ENCODE results near the gene URB2.

Gene URB2

GRCh38 chr1:229645324-229645993, 19.4 kb downstream of the URB2 start:
- no peak for DNase-seq (ENCODE audit: low read depth in 2 of 2)

DNA sequence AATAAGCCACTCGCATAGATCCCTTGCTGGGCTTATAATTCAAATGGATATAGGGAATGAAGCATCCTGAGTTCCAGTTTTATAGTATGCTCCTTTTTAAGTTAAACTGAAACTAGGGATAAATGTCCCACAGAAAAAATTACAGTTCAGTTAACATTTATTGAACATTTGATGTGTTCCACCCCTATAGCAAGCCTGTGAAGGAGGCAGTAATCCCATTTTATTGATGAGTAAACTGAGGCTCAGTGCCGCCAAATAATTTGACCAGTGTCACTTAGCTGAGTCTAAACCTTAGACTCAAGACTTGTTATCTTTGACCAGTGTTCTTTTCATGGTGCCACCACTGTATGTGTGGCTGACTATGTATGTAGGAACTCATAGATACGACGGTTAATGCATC, 22.4 kb downstream of the URB2 start:
- DNase-seq (ENCODE audit: low read depth in 2 of 2), result no peak

- DNase-seq (ENCODE audit: low read depth in 2 of 2), result no peak
Observed at GRCh38 chr1:229650045-229650444, 24.0 kb downstream of the URB2 start.

- no peak for DNase-seq (ENCODE audit: low read depth in 2 of 2)
Observed at GRCh38 chr1:229651546-229651945, 25.5 kb downstream of the URB2 start.

DNA sequence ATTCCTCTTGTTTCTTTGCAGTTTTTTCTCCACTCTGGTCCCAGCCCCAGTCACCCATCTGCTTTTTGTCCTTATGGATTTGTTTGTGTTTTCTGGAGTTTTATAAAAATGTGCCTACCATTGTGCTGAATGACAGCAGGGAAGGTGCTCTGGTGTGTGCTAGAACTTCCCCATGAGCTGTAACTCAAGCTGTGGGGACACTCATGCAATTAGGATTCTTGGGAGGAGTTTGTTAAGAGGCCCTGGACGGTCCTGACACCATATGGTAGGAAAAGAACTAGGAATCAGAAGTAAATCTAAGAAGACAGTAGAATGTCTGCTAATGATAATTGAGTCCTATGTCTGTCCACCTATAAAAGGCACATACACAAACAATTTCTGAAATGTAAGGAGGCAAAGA, 27.4 kb downstream of the URB2 start:
- DNase-seq (ENCODE audit: low read depth in 2 of 2), result no peak

DNA sequence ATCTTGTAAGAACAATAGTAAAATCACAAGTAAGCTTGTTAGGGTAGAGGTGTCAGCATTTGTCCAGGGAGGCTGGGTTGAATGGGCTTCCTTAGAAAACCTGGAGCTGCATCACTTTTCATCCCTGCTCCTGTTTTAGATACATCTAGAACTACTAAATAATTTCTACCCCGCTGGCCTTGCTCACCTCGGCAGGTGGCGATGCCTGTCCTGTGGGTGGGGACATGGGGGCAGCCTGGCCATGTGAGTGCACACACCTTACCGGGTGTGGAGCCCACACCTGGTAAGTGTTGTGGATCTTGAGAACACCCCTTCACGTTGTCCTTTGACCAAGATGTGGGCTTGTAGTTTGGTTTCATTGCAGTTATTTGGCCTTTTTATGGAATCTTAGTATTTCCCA, 29.7 kb downstream of the URB2 start:
- no peak for DNase-seq (ENCODE audit: low read depth in 2 of 2)

GRCh38 chr1:229657993-229658755, 32.1 kb downstream of the URB2 start:
- DNase-seq (ENCODE audit: low read depth in 2 of 2), result no peak

DNA sequence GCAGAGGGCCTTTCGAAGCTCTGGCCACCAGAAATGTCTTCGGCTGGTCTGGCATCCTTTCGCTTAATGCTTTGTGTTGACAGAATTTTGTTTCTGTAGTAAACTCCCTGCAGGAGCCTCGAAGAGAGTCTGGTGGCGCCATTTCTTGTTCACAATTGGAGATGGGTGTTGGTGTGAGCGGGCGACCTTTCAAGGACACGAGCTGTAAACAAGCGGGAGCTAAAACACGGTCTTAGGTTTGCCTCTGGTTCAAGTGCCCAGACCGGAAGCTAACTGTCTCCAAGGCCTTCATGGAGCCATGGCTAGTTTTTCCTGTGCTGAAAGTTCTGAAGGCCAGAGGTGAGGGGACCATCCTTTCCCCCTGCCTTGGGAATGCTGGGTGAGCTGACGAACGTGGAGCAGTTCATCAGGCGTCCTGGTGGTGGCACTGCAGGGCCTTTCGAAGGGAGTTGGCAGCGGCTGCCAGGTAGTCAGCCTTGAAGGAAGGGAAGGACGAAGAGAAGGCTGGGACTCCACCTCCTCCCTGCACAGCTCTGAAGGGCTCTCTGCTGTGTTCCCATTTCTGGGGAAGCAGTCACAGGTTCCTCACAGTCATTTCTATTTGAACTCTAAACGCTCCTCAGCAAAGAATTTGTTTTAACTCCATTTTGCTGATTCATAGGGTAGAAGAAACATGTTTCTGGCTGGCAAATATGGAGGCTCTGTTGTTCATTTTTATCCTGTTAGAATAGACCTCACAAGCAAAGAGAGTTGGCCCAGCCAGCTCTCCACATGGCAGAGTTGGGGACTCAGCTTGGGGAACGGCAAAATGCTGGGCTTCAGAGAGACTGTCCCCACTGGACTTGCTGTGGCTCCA, 35.2 kb downstream of the URB2 start:
- DNase-seq (ENCODE audit: low read depth in 2 of 2), result peak; percentile 46 to 51

DNA sequence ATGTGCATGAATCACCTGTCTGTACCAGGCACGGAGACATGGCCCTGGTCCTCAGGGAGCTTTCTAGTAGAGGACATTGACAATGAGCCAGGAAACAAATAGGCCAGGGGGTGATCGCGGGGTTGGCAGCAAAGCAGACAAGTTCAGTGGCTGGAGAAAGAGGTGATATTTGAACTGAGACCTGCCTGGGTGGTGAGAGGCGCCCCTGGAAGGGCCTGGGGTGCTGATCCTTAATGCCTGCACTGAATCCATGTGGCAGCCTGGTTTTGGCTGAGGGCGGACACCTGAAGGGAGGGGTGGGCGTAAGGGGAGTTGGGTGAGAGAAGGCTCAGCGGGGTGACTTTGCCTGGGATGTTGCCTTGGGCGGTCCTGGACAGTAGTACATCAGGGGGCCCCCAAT, 35.9 kb downstream of the URB2 start:
- DNase-seq (ENCODE audit: low read depth in 2 of 2), result no peak

- peak; percentile 77 to 78 for DNase-seq (ENCODE audit: low read depth in 2 of 2)
Observed at GRCh38 chr1:229664133-229664689, 38.2 kb downstream of the URB2 start.

DNA sequence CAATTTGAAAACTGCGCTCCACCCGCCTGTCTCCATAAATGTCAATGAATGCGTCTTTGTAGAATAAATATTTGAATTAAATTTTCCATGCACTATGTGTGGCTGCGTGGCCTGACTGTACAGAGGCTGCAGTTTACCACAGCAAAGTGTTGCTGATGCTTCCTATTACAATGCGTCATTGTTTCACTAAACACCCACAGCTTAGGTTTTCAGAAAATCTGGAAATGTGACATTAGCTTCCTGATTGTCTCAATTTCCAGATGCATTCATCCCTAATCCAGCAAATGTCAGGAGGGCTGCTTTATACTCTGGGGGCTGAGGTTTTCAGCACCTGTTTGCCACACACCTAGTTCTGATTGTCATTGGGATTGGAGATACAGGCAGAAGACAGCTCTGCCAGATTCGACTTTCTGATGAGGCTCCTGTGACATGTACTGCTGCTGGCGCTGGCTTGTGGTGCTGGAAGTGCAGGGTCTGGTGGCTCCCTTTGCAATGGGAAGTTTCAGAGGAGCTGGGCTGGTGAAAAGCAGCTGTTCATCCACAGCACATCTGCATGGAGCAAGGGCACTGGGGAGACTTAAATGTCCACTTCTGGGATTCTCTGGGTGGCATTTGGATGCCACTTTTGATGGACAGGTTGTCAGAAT, 40.0 kb downstream of the URB2 start:
- DNase-seq (ENCODE audit: low read depth in 2 of 2), result no peak

DNA sequence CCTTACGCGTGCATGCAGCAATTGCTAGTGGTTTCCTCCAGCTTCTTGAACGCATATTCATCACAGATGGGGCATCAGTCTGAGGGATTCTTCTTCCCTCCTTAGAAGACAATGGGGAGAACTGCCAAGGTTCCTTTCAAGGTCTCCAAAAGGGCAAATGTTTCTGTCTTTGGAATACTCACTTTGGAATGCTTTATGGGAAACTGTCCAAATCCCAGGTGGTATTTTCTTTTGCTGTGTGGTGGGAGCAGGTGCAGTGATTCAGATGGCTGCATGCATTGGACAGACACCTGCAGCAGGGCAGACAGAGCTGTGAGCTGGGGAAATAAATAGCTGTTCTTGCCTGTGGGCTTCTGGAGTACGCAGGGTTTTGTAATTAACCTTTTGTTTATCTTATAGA, 40.5 kb downstream of the URB2 start:
- no peak for DNase-seq (ENCODE audit: low read depth in 2 of 2)

DNA sequence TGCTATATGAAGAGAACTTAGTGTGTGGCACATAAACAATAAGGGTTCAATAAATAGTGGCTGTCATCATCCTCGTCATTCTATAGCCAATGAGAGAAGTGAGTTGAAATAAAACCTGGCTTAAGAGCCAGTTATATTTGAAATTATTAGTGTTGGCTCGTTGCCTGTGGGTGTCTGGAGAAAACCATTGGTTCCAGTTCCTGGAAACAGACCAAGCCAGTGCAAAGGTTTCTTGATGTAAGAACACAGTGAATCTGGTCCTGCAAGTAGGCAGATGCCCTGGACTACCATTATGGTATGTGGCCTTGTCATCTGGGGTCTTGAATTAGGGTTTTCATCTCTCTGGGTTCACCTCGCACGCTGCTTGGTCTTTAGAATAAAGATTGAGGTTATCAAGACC, 43.3 kb downstream of the URB2 start:
- DNase-seq (ENCODE audit: low read depth in 2 of 2), result no peak

DNA sequence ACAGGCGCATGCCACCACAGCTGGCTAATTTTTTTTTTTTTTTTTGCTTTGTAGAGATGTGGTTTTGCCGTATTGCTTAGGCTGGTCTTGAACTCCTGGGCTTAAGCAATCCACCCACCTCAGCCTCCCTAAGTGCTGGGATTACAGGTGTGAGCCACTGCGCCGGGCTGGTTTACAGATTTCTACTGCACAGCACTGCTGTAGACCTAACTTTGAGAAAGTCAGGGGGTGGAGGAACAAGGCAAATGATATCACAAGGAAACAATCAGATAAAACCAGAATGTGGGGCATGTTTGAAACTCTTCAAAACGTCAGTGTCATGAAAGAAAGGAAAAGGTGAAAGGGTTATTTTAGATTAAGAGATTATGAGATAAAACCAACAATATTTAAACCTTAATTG, 45.3 kb downstream of the URB2 start:
- DNase-seq (ENCODE audit: low read depth in 2 of 2), result no peak

GRCh38 chr1:229672246-229672645, 46.2 kb downstream of the URB2 start:
- no peak for DNase-seq (ENCODE audit: low read depth in 2 of 2)

- no peak for DNase-seq (ENCODE audit: low read depth in 2 of 2)
Observed at GRCh38 chr1:229674042-229674441, 48.0 kb downstream of the URB2 start.

GRCh38 chr1:229675396-229675795, 49.3 kb downstream of the URB2 start:
- DNase-seq (ENCODE audit: low read depth in 2 of 2), result no peak

GRCh38 chr1:229685149-229685548, 59.1 kb downstream of the URB2 start:
- no peak for DNase-seq (ENCODE audit: low read depth in 2 of 2)

DNA sequence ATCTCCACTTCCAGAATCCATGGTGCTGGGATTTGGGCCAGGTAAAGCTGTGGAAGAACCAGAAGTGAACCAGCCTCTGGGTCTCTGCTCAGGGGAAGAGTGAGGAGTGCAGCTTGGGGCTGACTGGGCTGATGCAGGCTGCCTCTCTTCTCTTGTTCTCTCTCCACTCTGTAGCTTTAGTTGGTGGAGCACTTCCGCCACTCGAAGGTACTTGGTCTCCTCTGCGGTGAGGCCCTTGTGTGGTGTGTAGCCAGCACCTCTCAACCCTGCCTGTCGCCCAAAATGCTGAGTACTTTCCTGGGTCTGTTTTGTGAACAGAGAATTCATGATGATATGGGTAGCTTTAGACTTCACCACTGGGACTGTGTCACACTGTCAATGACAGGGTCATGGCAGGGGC, 63.2 kb downstream of the URB2 start:
- DNase-seq (ENCODE audit: low read depth in 2 of 2), result no peak

GRCh38 chr1:229689904-229690303, 63.9 kb downstream of the URB2 start:
- DNase-seq (ENCODE audit: low read depth in 2 of 2), result no peak

DNA sequence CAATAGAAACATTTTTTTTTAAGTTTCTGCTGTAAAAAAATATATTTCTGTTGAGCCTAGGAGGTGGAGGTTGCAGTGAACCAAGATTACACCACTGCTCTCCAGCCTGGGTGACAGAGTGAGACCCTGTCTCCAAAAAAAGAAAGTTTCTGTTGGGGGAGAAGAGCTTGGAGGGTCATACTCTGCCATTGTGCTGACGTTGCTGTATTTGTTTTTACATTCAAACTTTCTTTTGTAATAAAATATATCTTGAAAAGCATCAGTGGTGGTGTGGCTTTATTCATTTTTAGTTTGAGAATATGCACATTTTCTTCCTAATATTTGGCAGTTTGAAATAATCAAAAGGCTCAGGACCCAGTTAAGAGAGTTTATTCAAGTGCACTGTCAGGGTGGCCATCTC, 64.6 kb downstream of the URB2 start:
- no peak for DNase-seq (ENCODE audit: low read depth in 2 of 2)

DNA sequence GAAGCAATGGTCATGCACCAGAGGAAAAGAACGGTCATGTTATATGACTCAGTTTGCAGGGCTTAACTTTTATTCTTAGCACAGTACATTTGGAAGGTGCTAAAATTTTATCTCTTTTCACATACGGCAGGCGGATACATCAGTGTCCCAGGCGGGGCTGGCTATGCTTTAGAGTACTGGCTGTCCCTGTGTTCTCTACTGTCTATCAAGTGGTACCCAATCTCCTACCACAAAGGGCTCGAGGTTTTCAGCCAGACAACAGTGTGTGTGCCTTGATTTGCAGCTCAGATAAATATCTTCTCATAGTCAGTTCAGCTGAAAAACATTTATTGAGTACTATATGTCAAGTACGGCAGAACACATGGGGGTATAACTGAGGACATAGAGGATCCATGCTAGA, 65.3 kb downstream of the URB2 start:
- DNase-seq (ENCODE audit: low read depth in 2 of 2), result no peak

Measured in stimulated activated CD8-positive, alpha-beta memory T cell treated with anti-CD3 and anti-CD28 coated beads, Interleukin-7, amount 100 ng/mL, for 4 hours (primary cell).